H1 (cell line): ENCODE results near the gene PRSS22. TPM values are rescaled to one million over a fixed set of nuclear protein-coding genes. Genes with fewer than 3 reads are reported as not detected.

ENCODE experiments used
- CTCF ChIA-PET: fragments of 300-600 bp; sonication (Branson Sonifier 250); formaldehyde crosslinking; loops from one replicate; lab custom pipeline; 2021; ENCODE audit not compliant: partially characterized antibody; lab: Charles Lee
- POLR2A ChIA-PET: fragments of 300-600 bp; sonication (Branson Sonifier 250); formaldehyde crosslinking; loops from one replicate; lab custom pipeline; 2021; ENCODE audit warnings: inconsistent platforms; ENCODE audit not compliant: partially characterized antibody; lab: Charles Lee
- DNase-seq, 2 experiments: peaks; one replicate each; pipeline versions ENCODE4 v3.0.0 to v3.0.0-alpha.2; 2010 to 2022; ENCODE audit warnings: low spot score in 2 of 2, low read depth in 1 of 2, mixed read lengths in 1 of 2
- FAIRE-seq: peaks from 2 replicates; lab custom pipeline; 2011; peaks lifted over from hg19 to GRCh38; lab: Jason Lieb, UNC
- H2AFZ ChIP-seq: 2 replicates; pipeline ENCODE4 v1.8.1; 2012; ENCODE audit warnings: low read length, inconsistent platforms
- H2AK5ac ChIP-seq: 2 replicates; pipeline ENCODE4 v1.6.1; 2013; ENCODE audit warnings: low read depth, low read length
- H2BK120ac ChIP-seq: replicated peaks from 2 replicates; pipeline ENCODE3; 2013; ENCODE audit warnings: low read depth, low read length, inconsistent platforms
- H2BK12ac ChIP-seq: 2 replicates; pipeline ENCODE4 v1.6.1; 2013; ENCODE audit warnings: low read depth, low read length
- H2BK15ac ChIP-seq: 2 replicates; pipeline ENCODE4 v1.6.1; 2013; ENCODE audit warnings: low read length
- H2BK20ac ChIP-seq: 2 replicates; pipeline ENCODE4 v1.6.1; 2013; ENCODE audit warnings: low read length
- H2BK5ac ChIP-seq: 2 replicates; pipeline ENCODE4 v1.6.1; 2013; ENCODE audit warnings: low read depth, low read length
- H3K14ac ChIP-seq: 2 replicates; pipeline ENCODE4 v1.6.1; 2013; ENCODE audit warnings: inconsistent platforms; ENCODE audit not compliant: insufficient read length
- H3K18ac ChIP-seq: 2 replicates; pipeline ENCODE4 v1.6.1; 2013; ENCODE audit warnings: low read length; ENCODE audit errors: extremely low read depth
- H3K23ac ChIP-seq: 2 replicates; pipeline ENCODE4 v1.6.1; 2013; ENCODE audit warnings: inconsistent platforms; ENCODE audit not compliant: insufficient read length
- H3K23me2 ChIP-seq: 2 replicates; pipeline ENCODE4 v1.6.1; 2013; ENCODE audit warnings: low read depth, low read length
- H3K27ac ChIP-seq: 2 replicates; pipeline ENCODE4 v1.6.1; 2011; ENCODE audit warnings: low read depth, low read length, inconsistent platforms
- H3K27me3 ChIP-seq, 4 experiments: replicated peaks in 1 of 4; 1 replicate in 1 of 4; 2 replicates in 3 of 4; pipeline versions ENCODE4 v1.6.1 to v1.8.1; 2011 to 2013; ENCODE audit warnings: low read length in 3 of 4, mild to moderate bottlenecking in 3 of 4, inconsistent platforms in 2 of 4, mixed read lengths in 2 of 4, moderate library complexity in 1 of 4; ENCODE audit not compliant: control insufficient read depth in 3 of 4, insufficient read depth in 3 of 4; ENCODE audit errors: extremely low read depth in 1 of 4
- H3K36me3 ChIP-seq, 4 experiments: 2 replicates each; pipeline versions ENCODE4 v1.6.1 to v1.8.1; 2011 to 2013; ENCODE audit warnings: mild to moderate bottlenecking in 4 of 4, low read length in 3 of 4, moderate library complexity in 2 of 4, control low read depth in 1 of 4, inconsistent platforms in 1 of 4; ENCODE audit not compliant: insufficient read depth in 4 of 4, control insufficient read depth in 2 of 4
- H3K4ac ChIP-seq: replicated peaks from 2 replicates; pipeline ENCODE3; 2013; ENCODE audit warnings: low read length, low read depth, mixed read lengths, inconsistent platforms; ENCODE audit not compliant: insufficient read length
- H3K4me1 ChIP-seq, 4 experiments: replicated peaks in 1 of 4; 1 replicate in 1 of 4; 2 replicates in 3 of 4; pipeline versions ENCODE4 v1.6.1 to v1.8.1; 2011 to 2013; ENCODE audit warnings: low read length in 3 of 4, inconsistent platforms in 2 of 4, mixed read lengths in 1 of 4; ENCODE audit not compliant: insufficient read depth in 4 of 4, control insufficient read depth in 3 of 4
- H3K4me2 ChIP-seq, 2 experiments: 2 replicates each; pipeline versions ENCODE4 v1.6.1 to v1.8.1; 2011 to 2013; ENCODE audit warnings: low read depth in 2 of 2, low read length in 2 of 2, control low read depth in 1 of 2, inconsistent platforms in 1 of 2, mild to moderate bottlenecking in 1 of 2; ENCODE audit not compliant: insufficient read depth in 1 of 2
- H3K4me3 ChIP-seq, 4 experiments: fragments of 200-600, 300-600 bp in 1 of 4; sonication (generic), shearing (Covaris generic), sonication (Bioruptor Twin) in 1 of 4; 2 replicates each; pipeline versions ENCODE4 v1.5.1 to v1.8.1; 2011 to 2016; ENCODE audit warnings: low read length in 4 of 4, low read depth in 3 of 4, control low read depth in 2 of 4, inconsistent platforms in 2 of 4, mild to moderate bottlenecking in 2 of 4, mixed read lengths in 1 of 4, moderate library complexity in 1 of 4; ENCODE audit not compliant: insufficient read depth in 2 of 4; ENCODE audit errors: extremely low read depth in 1 of 4
- H3K56ac ChIP-seq: replicated peaks from 2 replicates; pipeline ENCODE3; 2013; ENCODE audit warnings: low read depth, mild to moderate bottlenecking, mixed read lengths, low read length, inconsistent platforms; ENCODE audit not compliant: insufficient read length
- H3K79me1 ChIP-seq: 2 replicates; pipeline ENCODE4 v1.6.1; 2013; ENCODE audit warnings: low read depth, low read length, control low read depth
- H3K79me2 ChIP-seq, 2 experiments: 2 replicates each; pipeline versions ENCODE4 v1.6.1 to v1.8.1; 2012 to 2013; ENCODE audit warnings: low read length in 2 of 2, mild to moderate bottlenecking in 2 of 2, inconsistent platforms in 1 of 2; ENCODE audit not compliant: insufficient read depth in 2 of 2, control insufficient read depth in 1 of 2
- H3K9ac ChIP-seq, 4 experiments: replicated peaks in 1 of 4; 1 replicate in 1 of 4; 2 replicates in 3 of 4; pipeline versions ENCODE4 v1.6.1 to v1.8.1; 2011 to 2013; ENCODE audit warnings: low read depth in 3 of 4, low read length in 3 of 4, control low read depth in 2 of 4, mild to moderate bottlenecking in 2 of 4, moderate library complexity in 2 of 4, inconsistent platforms in 1 of 4; ENCODE audit errors: extremely low read depth in 1 of 4
- H3K9me3 ChIP-seq, 2 experiments: 2 replicates each; pipeline versions ENCODE4 v1.6.1 to v1.8.1; 2012 to 2013; ENCODE audit warnings: mild to moderate bottlenecking in 2 of 2, moderate library complexity in 2 of 2, control low read depth in 1 of 2, inconsistent platforms in 1 of 2, low read depth in 1 of 2, low read length in 1 of 2, mixed read lengths in 1 of 2; ENCODE audit not compliant: insufficient read depth in 2 of 2
- H4K20me1 ChIP-seq, 2 experiments: replicated peaks in 1 of 2; 2 replicates each; pipeline versions ENCODE3 to v1.8.1; 2011 to 2013; ENCODE audit warnings: inconsistent platforms in 2 of 2, low read length in 2 of 2, mild to moderate bottlenecking in 1 of 2; ENCODE audit not compliant: insufficient read depth in 2 of 2, control insufficient read depth in 1 of 2
- H4K5ac ChIP-seq: 2 replicates; pipeline ENCODE4 v1.6.1; 2013; ENCODE audit warnings: low read length, low read depth, mixed read lengths, inconsistent platforms; ENCODE audit not compliant: insufficient read length
- H4K8ac ChIP-seq: 2 replicates; pipeline ENCODE4 v1.8.0; 2013; ENCODE audit warnings: mild to moderate bottlenecking, moderate library complexity, low read length, inconsistent platforms; ENCODE audit not compliant: insufficient read depth; ENCODE audit errors: extremely low read depth
- H4K91ac ChIP-seq: replicated peaks from 2 replicates; pipeline ENCODE3; 2013; ENCODE audit warnings: low read length, mixed read lengths, inconsistent platforms; ENCODE audit not compliant: insufficient read length
- GABPA ChIP-seq: IDR thresholded peaks from 2 replicates; pipeline ENCODE4 v1.6.1; 2011; ENCODE audit warnings: mild to moderate bottlenecking, low read length, moderate library complexity, borderline replicate concordance; ENCODE audit not compliant: insufficient read depth
- GTF2F1 ChIP-seq: IDR thresholded peaks from 2 replicates; pipeline ENCODE4 v1.6.1; 2012; ENCODE audit warnings: low read depth, low read length, improper control_type of control experiment, borderline replicate concordance
- JUND ChIP-seq: IDR thresholded peaks from 2 replicates; pipeline ENCODE4 v1.6.1; 2011; ENCODE audit warnings: mild to moderate bottlenecking, improper control_type of control experiment, low read length
- NRF1 ChIP-seq: IDR thresholded peaks from 2 replicates; pipeline ENCODE4 v1.6.1; 2011; ENCODE audit warnings: mild to moderate bottlenecking, low read depth, low read length, improper control_type of control experiment
- SIN3A ChIP-seq, 2 experiments: IDR thresholded peaks in 1 of 2; conservative IDR thresholded peaks in 1 of 2; 2 replicates each; pipeline ENCODE4 v1.6.1; 2011 to 2012; ENCODE audit warnings: low read length in 2 of 2, improper control_type of control experiment in 1 of 2, low read depth in 1 of 2, mild to moderate bottlenecking in 1 of 2
- ZNF274 ChIP-seq: IDR thresholded peaks from 2 replicates; pipeline ENCODE4 v1.7.0; 2012; ENCODE audit warnings: low read length, borderline replicate concordance; ENCODE audit errors: extremely low read depth
- whole genome bisulfite sequencing, 2 experiments: shearing (Covaris generic) in 1 of 2; methylation state at CpG; one replicate each; pipeline versions ENCODE4 v1.1.6 to v1.1.7; 2013 to 2015; ENCODE audit warnings: low lambda C conversion rate in 2 of 2, mixed read lengths in 2 of 2, inconsistent platforms in 1 of 2, low coverage in 1 of 2, missing lambda C conversion rate in 1 of 2; ENCODE audit not compliant: insufficient replicate concordance in 2 of 2, insufficient coverage in 1 of 2, insufficient read length in 1 of 2; ENCODE audit errors: extremely low coverage in 1 of 2, missing lambda C conversion rate in 1 of 2; 5-methylcytosine and 5-hydroxymethylcytosine counted together
- polyA plus RNA-seq, 7 experiments: library from polyadenylated mRNA; depleted of rRNA in 3 of 7; stranded (reverse) in 5 of 7; unstranded in 2 of 7; fragments of >200 nt in 5 of 7; fragments of 200-250 nt in 2 of 7; gene quantifications; 1 replicate in 5 of 7; 2 replicates in 1 of 7; 4 replicates in 1 of 7; pipeline versions ENCODE4 v1.2.1 to v1.2.3, GENCODE V29; 2011 to 2013; ENCODE audit warnings: missing spikeins in 2 of 7, mixed read lengths in 2 of 7
- total RNA-seq: library from RNA; stranded (reverse); fragmentation: NEBNext Ultra II Directional; extraction: Animal tissue kit (Norgen Biotek cat#: 25700); gene quantifications from 2 replicates; pipeline ENCODE4 v1.2.1, GENCODE V29; 2021

PRSS22 gene
- total and polyA plus RNA-seq, 2 of the 8 experiments (the other 6 are each of a cell fraction or from before 2014, with no cell fraction given) = 4.0 to 4.4 TPM

- no peak overlapping the region for H3K56ac ChIP-seq
- FAIRE-seq = no peak
Observed at GRCh38 chr16:2852003-2852730, 5.8 kb downstream of the PRSS22 start.

More at GRCh38 chr16:2852003-2852730, 5.8 kb downstream of the PRSS22 start:
- H3K4me3 ChIP-seq = no peak overlapping the region
- H2AFZ ChIP-seq = no peak overlapping the region
- H2BK12ac ChIP-seq = no peak overlapping the region
- H3K9me3 ChIP-seq = peaks cover 8 to 15% of the 10 kb centered on the region in 2 experiments
- no peak overlapping the region for H2BK5ac ChIP-seq
- H3K79me1 ChIP-seq = no peaks in the 10 kb centered on the region
- H3K4me2 ChIP-seq = no peak overlapping the region
- H3K18ac ChIP-seq = no peak overlapping the region
- H2AK5ac ChIP-seq = no peak overlapping the region
- H3K23ac ChIP-seq = no peak overlapping the region
- H4K8ac ChIP-seq = no peak overlapping the region
- H3K36me3 ChIP-seq = peaks cover 0 to 3% (median 0%) of the 10 kb centered on the region in 4 experiments; a peak in 1 of 8 replicates
- POLR2A ChIA-PET = interaction anchor here (1.1 to 1.5 kb wide), 2 partner anchors 16 to 26 kb away, joined by 3 to 4 read pairs; no protein-coding TSS in a partner anchor
- no peak overlapping the region for H4K91ac ChIP-seq
- no peak overlapping the region for H3K14ac ChIP-seq
- no peak overlapping the region for H2BK120ac ChIP-seq
- no peak overlapping the region for H3K4ac ChIP-seq
- no peak overlapping the region for H3K27ac ChIP-seq
- no peak for DNase-seq
- TF ChIP-seq ZNF274 (no peak), NRF1 (no peak), SIN3A (conservative IDR thresholded peaks at IDR 0.05 in 1 of 2, IDR thresholded peaks at IDR 0.05 in 1 of 2; ENCODE audit: low read depth in 1 of 2, low read length in 2 of 2) (no peak), GABPA (no peak), JUND (no peak), GTF2F1 (no peak)
- no peaks in the 10 kb centered on the region for H3K4me1 ChIP-seq
- H2BK15ac ChIP-seq = no peak overlapping the region
- H3K9ac ChIP-seq = no peak overlapping the region
- WGBS, 2 experiments = 84% methylated on average over 14 of the region's 16 CpGs; no CpG with 5 or more reads in 1 of the 2 experiments
- no peaks in the 10 kb centered on the region; the same call in 1 of the 2 replicates for H3K23me2 ChIP-seq
- H4K5ac ChIP-seq = no peak overlapping the region
- no peaks in the 10 kb centered on the region for H3K79me2 ChIP-seq
- H2BK20ac ChIP-seq = no peak overlapping the region
- H3K27me3 ChIP-seq = peaks cover 0 to 8% (median 1%) of the 10 kb centered on the region in 4 experiments; a peak in 3 of 7 replicates
- CTCF ChIA-PET = interaction anchor here (1.0 to 7.3 kb wide), 4 partner anchors 10 to 20 kb away, joined by 3 to 74 read pairs (median 5); no protein-coding TSS in a partner anchor
- no peaks in the 10 kb centered on the region for H4K20me1 ChIP-seq
